KMS-11 (cell line): ENCODE results near the gene NECTIN1.

Experiments used
- H2AFZ ChIP-seq: fragments of 200-600 bp; sonication (generic); 2 replicates; pipeline ENCODE4 v1.6.1; 2016; ENCODE audit warnings: antibody characterized with exemption, mixed run types, low read depth
- H3K27ac ChIP-seq: fragments of 200-600 bp; sonication (generic); 2 replicates; pipeline ENCODE4 v1.6.1; 2016; ENCODE audit warnings: mild to moderate bottlenecking, mixed run types
- H3K27me3 ChIP-seq: fragments of 200-600 bp; sonication (generic); 2 replicates; pipeline ENCODE4 v1.6.1; 2017; ENCODE audit warnings: mild to moderate bottlenecking, low read depth, mixed run types, moderate library complexity; ENCODE audit not compliant: insufficient read depth
- H3K36me3 ChIP-seq: fragments of 200-600 bp; sonication (generic); 2 replicates; pipeline ENCODE4 v1.6.1; 2017; ENCODE audit warnings: mild to moderate bottlenecking, mixed run types; ENCODE audit not compliant: insufficient read depth
- H3K4me1 ChIP-seq: fragments of 200-600 bp; sonication (generic); 2 replicates; pipeline ENCODE4 v1.6.1; 2016; ENCODE audit warnings: mild to moderate bottlenecking, low read depth, mixed run types; ENCODE audit not compliant: poor library complexity, severe bottlenecking
- H3K4me2 ChIP-seq: fragments of 200-600 bp; sonication (generic); 2 replicates; pipeline ENCODE4 v1.7.0; 2016; ENCODE audit warnings: mild to moderate bottlenecking, mixed run types
- H3K4me3 ChIP-seq: fragments of 200-600 bp; sonication (generic); IDR thresholded peaks from 2 replicates; pipeline ENCODE4 v1.6.1; 2017; ENCODE audit warnings: low read depth, low read length, mixed read lengths; ENCODE audit not compliant: insufficient read depth
- H3K79me2 ChIP-seq: fragments of 200-600 bp; sonication (generic); 2 replicates; pipeline ENCODE4 v1.6.1; 2016; ENCODE audit warnings: low read depth, mixed run types; ENCODE audit not compliant: insufficient read depth
- H3K9ac ChIP-seq: fragments of 200-600 bp; sonication (generic); 2 replicates; pipeline ENCODE4 v1.6.1; 2016; ENCODE audit warnings: mild to moderate bottlenecking, mixed run types
- H4K20me1 ChIP-seq: fragments of 200-600 bp; sonication (generic); 2 replicates; pipeline ENCODE4 v1.6.1; 2016; ENCODE audit warnings: mild to moderate bottlenecking, mixed run types; ENCODE audit not compliant: insufficient read depth
- TF ChIP-seq, protein P1 (sequence below): fragments of 200-600 bp; sonication (generic); conservative IDR thresholded peaks from 2 replicates; pipeline ENCODE4 v1.6.1; 2017; ENCODE audit warnings: low read depth, mild to moderate bottlenecking, antibody characterized with exemption, low read length, moderate library complexity, mixed read lengths

Gene NECTIN1

DNA sequence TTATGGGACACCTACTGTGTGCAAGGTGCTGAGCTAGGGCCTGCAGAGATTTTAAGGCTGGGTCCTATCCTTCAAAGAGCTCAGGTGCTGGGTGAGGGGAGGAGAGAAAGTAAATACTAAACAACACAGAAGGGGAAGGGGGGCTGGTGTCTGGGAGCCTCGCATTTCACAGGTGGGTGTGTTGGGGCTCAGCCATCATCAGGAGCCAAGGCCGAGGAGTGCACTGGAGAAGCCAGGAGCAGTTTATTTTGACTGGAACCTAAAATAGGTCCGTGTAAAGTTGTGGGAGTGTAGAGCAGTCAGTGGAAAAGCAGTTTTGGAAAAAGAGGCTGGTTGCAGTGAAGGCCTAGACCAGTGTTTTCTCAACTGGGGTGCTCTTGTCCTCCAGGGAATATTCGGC, 17.5 kb downstream of the NECTIN1 start:
- Histone ChIP-seq H3K4me1 (no peaks in the 10 kb centered on the region), H3K4me3 (no peak overlapping the region), H3K27me3 (no peaks in the 10 kb centered on the region), H3K27ac (no peak overlapping the region), H3K36me3 (no peaks in the 10 kb centered on the region), H3K9ac (no peak overlapping the region), H4K20me1 (no peaks in the 10 kb centered on the region), H2AFZ (no peak overlapping the region), H3K79me2 (no peaks in the 10 kb centered on the region), H3K4me2 (no peak overlapping the region)
- TF ChIP-seq, protein P1, sequence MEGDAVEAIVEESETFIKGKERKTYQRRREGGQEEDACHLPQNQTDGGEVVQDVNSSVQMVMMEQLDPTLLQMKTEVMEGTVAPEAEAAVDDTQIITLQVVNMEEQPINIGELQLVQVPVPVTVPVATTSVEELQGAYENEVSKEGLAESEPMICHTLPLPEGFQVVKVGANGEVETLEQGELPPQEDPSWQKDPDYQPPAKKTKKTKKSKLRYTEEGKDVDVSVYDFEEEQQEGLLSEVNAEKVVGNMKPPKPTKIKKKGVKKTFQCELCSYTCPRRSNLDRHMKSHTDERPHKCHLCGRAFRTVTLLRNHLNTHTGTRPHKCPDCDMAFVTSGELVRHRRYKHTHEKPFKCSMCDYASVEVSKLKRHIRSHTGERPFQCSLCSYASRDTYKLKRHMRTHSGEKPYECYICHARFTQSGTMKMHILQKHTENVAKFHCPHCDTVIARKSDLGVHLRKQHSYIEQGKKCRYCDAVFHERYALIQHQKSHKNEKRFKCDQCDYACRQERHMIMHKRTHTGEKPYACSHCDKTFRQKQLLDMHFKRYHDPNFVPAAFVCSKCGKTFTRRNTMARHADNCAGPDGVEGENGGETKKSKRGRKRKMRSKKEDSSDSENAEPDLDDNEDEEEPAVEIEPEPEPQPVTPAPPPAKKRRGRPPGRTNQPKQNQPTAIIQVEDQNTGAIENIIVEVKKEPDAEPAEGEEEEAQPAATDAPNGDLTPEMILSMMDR: no peak

DNA sequence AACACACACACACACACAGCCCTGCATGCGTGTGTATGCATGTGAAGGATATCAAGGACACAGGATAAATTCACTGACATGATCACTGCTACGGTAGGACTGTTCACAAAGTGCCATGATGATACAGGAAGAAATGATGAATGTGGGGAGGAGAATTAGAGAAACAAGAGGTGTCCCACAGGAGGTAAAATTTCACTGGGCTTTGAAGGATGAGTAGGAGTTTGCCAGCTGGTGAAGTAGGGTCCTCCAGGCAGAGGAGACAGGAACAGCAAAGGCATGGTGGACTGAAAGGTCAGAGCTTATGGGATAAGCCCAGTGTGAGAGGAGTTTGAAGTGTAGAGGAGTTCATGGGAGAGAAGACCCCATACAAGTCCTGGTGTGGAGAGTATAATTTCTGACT, 18.6 kb downstream of the NECTIN1 start:
- Histone ChIP-seq H3K4me3 (no peak overlapping the region), H3K27ac (no peak overlapping the region), H3K79me2 (no peaks in the 10 kb centered on the region), H4K20me1 (no peaks in the 10 kb centered on the region), H3K36me3 (no peaks in the 10 kb centered on the region), H3K27me3 (no peaks in the 10 kb centered on the region), H3K4me2 (no peak overlapping the region), H3K9ac (no peak overlapping the region), H2AFZ (no peak overlapping the region), H3K4me1 (no peaks in the 10 kb centered on the region)
- TF ChIP-seq, protein P1: no peak

DNA sequence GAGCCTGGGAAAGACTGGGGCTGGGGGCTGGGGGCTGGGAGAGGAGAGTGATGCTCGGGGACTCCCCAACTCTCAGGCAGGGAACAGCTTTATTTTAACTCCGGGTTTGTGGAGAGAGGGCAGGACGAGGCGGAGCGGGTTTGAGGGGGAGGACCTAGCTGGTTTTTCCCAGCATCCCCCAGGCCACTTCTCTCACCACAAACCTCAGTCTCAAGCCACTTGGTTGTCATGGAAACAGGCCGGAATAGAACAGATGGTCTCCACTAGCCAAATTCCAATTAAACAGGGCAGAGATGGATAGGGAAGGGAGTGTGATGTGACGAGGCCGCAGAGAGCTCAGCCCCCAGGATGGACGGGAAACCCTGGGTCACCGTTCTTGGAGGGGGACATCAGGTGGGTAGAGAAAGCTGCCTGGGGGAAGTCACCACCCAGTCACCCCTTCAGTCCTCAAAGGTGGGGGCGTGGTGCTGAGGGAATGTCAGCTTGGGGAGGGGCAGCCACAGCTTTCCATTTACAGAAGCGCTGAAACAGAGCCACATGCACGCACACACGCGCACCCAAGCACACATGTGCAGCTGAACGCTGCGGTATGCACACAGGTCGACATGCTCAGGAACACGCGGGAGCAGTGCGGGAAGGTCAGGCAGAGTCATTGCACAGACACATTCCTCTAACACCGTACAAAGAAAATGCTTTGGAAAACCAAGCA, 19.2 kb downstream of the NECTIN1 start:
- Histone ChIP-seq H3K36me3 (no peaks in the 10 kb centered on the region), H3K27me3 (no peaks in the 10 kb centered on the region), H4K20me1 (no peaks in the 10 kb centered on the region), H2AFZ (no peak overlapping the region), H3K4me1 (no peaks in the 10 kb centered on the region), H3K27ac (no peak overlapping the region), H3K9ac (no peak overlapping the region), H3K4me3 (no peak overlapping the region), H3K4me2 (no peak overlapping the region), H3K79me2 (no peaks in the 10 kb centered on the region)
- TF ChIP-seq, protein P1: no peak

DNA sequence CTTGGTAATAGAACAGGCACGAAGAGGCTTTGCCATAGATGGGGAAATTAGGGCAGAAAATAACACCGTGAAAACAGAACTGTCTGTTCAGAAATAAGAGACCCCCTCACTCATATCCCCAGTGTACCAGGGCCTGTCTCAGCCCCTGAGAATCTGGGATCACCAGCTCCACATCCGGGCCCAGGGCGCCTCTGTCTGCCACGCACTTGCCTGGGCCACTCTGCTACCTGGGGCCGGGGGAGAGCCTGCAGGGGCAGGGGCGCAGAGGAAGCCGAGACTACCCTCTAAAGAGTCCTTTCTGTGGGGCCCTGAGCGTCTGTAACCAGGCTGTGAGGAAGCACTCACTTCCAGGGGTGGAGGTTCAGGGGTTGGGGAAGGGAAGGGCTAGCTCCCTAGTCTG, 19.8 kb downstream of the NECTIN1 start:
- Histone ChIP-seq H4K20me1 (no peaks in the 10 kb centered on the region), H3K4me1 (no peaks in the 10 kb centered on the region), H3K27ac (no peak overlapping the region)

More for the DNA sequence above, 19.8 kb downstream of the NECTIN1 start:
- no peak overlapping the region for H3K4me3 ChIP-seq
- TF ChIP-seq, protein P1: no peak
- no peak overlapping the region for H3K9ac ChIP-seq
- H2AFZ ChIP-seq: no peak overlapping the region
- no peaks in the 10 kb centered on the region for H3K79me2 ChIP-seq
- H3K4me2 ChIP-seq: no peak overlapping the region
- no peaks in the 10 kb centered on the region for H3K36me3 ChIP-seq
- H3K27me3 ChIP-seq: no peaks in the 10 kb centered on the region
